ENCODE data around the gene ZNF35. TPM values are rescaled to one million over a fixed set of nuclear protein-coding genes. Genes with fewer than 3 reads are reported as not detected.

Gene ZNF35
- total RNA-seq: 7.7 and 10.4 TPM in 2 replicates

DNA sequence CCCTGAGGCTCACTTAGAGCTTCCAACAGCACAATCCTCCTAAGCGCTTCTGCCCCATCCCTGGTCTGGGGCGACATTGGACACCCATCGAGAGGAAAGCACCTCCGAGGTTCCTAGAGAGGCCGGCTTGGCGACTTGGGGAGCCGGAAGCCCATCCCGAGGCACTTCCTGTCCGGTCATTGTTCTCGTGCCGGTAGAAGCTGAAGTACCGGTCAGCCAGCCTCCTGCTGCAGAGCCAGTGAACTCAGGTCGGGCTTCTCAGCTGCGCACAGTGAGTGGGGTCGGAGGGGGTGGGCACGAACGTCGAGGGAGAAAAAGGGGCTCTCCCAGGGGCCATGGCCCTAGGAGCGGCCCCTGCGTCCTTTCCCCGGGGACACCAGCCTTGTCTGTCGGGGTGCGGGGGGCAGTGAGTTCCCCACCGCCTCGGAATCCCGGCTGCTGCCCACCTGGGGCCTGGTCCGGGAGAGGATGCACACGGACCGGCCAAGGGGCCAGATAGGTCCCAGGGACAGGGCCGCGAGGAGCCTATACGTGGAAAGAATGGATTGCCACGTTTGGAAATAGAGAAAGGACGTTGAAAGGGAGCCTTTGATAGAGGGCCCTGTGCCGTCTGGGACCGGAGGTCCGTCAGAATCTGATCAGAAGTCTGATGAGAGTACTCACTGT, at the start of gene ZNF35:
ZNF35 (plus strand) TSS at position 169 of the 666 bp plus-strand sequence. CDS start 2,336 bp downstream, outside the sequence.

DNA sequence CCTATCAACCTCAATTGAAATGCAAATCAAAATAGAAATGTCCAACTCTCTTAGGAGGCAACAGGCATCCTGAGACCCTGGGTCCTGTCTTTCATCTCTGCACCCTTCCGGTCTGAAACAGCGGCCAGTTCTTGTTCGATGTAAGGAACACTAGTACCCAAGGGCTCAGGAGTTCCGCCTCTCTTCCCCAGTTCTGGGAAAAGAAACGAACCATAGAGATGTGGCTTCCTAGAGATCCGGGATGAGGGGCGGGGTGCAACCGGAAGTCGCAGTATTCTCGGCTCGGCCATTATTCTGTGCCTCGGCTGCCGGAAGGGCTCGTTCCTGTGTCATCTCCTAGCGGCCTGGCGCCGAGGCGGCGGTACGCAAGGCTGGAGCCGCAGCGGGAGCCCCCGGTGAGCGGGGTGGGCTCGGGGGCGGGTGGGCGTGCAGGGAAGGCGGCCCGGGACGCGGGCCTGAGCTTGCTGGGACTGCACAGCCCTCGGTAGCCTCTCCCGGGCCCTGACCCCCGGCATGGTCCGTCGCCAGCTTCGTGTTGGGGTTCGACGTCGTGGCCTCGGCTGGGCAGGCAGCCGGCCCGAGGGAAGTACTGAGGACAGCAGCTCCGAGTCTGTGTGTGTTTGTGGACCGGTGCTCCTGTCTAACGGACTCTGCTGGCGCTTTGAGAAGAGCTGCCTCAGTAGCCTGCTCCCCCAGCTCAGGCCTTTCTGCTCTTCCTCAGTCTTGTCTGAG, 23.6 kb upstream of the ZNF35 start, which contains the start of gene ZNF197:
ZNF197 (plus strand) TSS at position 288 of the 732 bp plus-strand sequence. CDS start 4,119 bp downstream, outside the sequence.

Other genes with a start within 250 kb of the ZNF35 start
- gene ZNF445, start 171.1 kb upstream of the ZNF35 start, total RNA-seq: 6.6 and 8.2 TPM in 2 replicates
- 3.7 and 5.5 TPM in 2 replicates for gene ZKSCAN7, start 93.5 kb upstream of the ZNF35 start, total RNA-seq
- gene ZNF660, start 63.8 kb upstream of the ZNF35 start, total RNA-seq: 0.20 and 1.8 TPM in 2 replicates
- gene ZNF197, start 23.7 kb upstream of the ZNF35 start, total RNA-seq: 9.9 and 12.3 TPM in 2 replicates
- 4.3 and 4.4 TPM in 2 replicates for gene ZNF502, start 63.9 kb downstream of the ZNF35 start, total RNA-seq
- gene ZNF501, start 80.9 kb downstream of the ZNF35 start, total RNA-seq: 4.3 and 6.6 TPM in 2 replicates
- gene KIAA1143, start 112.9 kb downstream of the ZNF35 start, total RNA-seq: 21.3 and 26.8 TPM in 2 replicates
- gene KIF15, start 113.1 kb downstream of the ZNF35 start, total RNA-seq: 10.7 and 17.4 TPM in 2 replicates
- 11.3 and 17.6 TPM in 2 replicates for gene TMEM42, start 213.2 kb downstream of the ZNF35 start, total RNA-seq
- under 0.01 and 0.39 TPM in 2 replicates for gene TGM4, start 225.9 kb downstream of the ZNF35 start, total RNA-seq